Thoracic aorta (tissue), 2 donors: ENCODE results near the gene SLC45A2. TPM values are rescaled to one million over a fixed set of nuclear protein-coding genes. Genes with fewer than 3 reads are reported as not detected.
A peak's percentile ranks its signal among the peaks of the same experiment; 100 is the strongest.

Source experiments
- ATAC-seq: fragments of 150-250 bp; one replicate; pipeline ENCODE4 v1.8.0; 2017; ENCODE audit warnings: low read depth; ENCODE audit not compliant: insufficient number of reproducible peaks, low FRiP score
- DNase-seq: peaks from one replicate; pipeline ENCODE4 v3.0.0-alpha.2; 2020; ENCODE audit warnings: low spot score
- H3K27ac ChIP-seq, 2 donors: fragments of 200-600 bp; sonication (generic); 1 replicate in 1 of 2; 2 replicates in 1 of 2; pipeline ENCODE4 v1.5.1; 2016; ENCODE audit warnings: mild to moderate bottlenecking in 2 of 2, moderate library complexity in 2 of 2
- H3K27me3 ChIP-seq: fragments of 200-600 bp; sonication (generic); replicated peaks from 2 replicates; pipeline ENCODE4 v1.6.0; 2016; ENCODE audit warnings: mild to moderate bottlenecking; ENCODE audit not compliant: insufficient read depth
- H3K36me3 ChIP-seq: fragments of 200-600 bp; sonication (generic); one replicate; pipeline ENCODE4 v1.5.1; 2016
- H3K4me1 ChIP-seq, 2 donors: fragments of 200-600 bp; sonication (generic); 1 replicate in 1 of 2; 2 replicates in 1 of 2; pipeline versions ENCODE4 v1.5.1 to v1.6.0; 2016; ENCODE audit warnings: low read depth in 2 of 2, mild to moderate bottlenecking in 1 of 2; ENCODE audit not compliant: control insufficient read depth in 1 of 2
- H3K4me3 ChIP-seq: fragments of 200-600 bp; sonication (generic); 2 replicates; pipeline ENCODE4 v1.5.1; 2016; ENCODE audit warnings: mild to moderate bottlenecking
- H3K9me3 ChIP-seq: fragments of 200-600 bp; sonication (generic); 2 replicates; pipeline ENCODE4 v1.5.1; 2016
- CTCF ChIP-seq: fragments of 200-600 bp; sonication (generic); IDR thresholded peaks from one replicate; pipeline ENCODE4 v1.5.1; 2019; ENCODE audit warnings: antibody characterized with exemption
- total RNA-seq, 2 donors: library from RNA; depleted of rRNA; stranded (reverse); fragments of >200 nt; gene quantifications; one replicate each; pipeline versions ENCODE4 v1.1.0 to v1.2.3, GENCODE V29; 2016

SLC45A2 gene
- total RNA-seq, 2 donors from 2014 or later: not detected

GRCh38 chr5:33938881-33939280 lies 45.6 kb downstream of the SLC45A2 start:
- Histone ChIP-seq H3K36me3 (no peaks in the 10 kb centered on the region), H3K27me3 (peaks cover 16% of the 10 kb centered on the region), H3K27ac (no peak overlapping the region), H3K9me3 (no peaks in the 10 kb centered on the region), H3K4me3 (no peak overlapping the region), H3K4me1 (peaks cover 10 to 25% of the 10 kb centered on the region in 2 donors)
- ATAC-seq: no peak
- TF ChIP-seq CTCF: no peak
- no peak for DNase-seq

GRCh38 chr5:33938507-33938796 lies 46.0 kb downstream of the SLC45A2 start:
- Histone ChIP-seq H3K9me3 (no peaks in the 10 kb centered on the region), H3K36me3 (no peaks in the 10 kb centered on the region), H3K4me3 (no peak overlapping the region), H3K4me1 (peaks cover 10 to 25% of the 10 kb centered on the region in 2 donors), H3K27me3 (peaks cover 16% of the 10 kb centered on the region), H3K27ac (no peak overlapping the region)
- DNase-seq (no peak), ATAC-seq (no peak)
- TF ChIP-seq CTCF: no peak

- peaks cover 16% of the 10 kb centered on the region for H3K27me3 ChIP-seq
- TF ChIP-seq CTCF: no peak
- H3K4me1 ChIP-seq: peaks cover 10 to 25% of the 10 kb centered on the region in 2 donors
- no peak overlapping the region for H3K4me3 ChIP-seq
- H3K27ac ChIP-seq: no peak overlapping the region
- no peaks in the 10 kb centered on the region for H3K9me3 ChIP-seq
- no peaks in the 10 kb centered on the region for H3K36me3 ChIP-seq
- no peak for DNase-seq
- ATAC-seq: no peak
These were observed 46.6 kb downstream of the SLC45A2 start for GRCh38 chr5:33937707-33938506.

GRCh38 chr5:33937017-33937706 lies 47.3 kb downstream of the SLC45A2 start:
- DNase-seq: no peak
- Histone ChIP-seq H3K27ac (no peak overlapping the region), H3K36me3 (no peaks in the 10 kb centered on the region), H3K9me3 (no peaks in the 10 kb centered on the region), H3K4me3 (peak overlapping the region; percentile 66), H3K27me3 (peaks cover 16% of the 10 kb centered on the region), H3K4me1 (peaks cover 10 to 25% of the 10 kb centered on the region in 2 donors)
- no peak for ATAC-seq
- TF ChIP-seq CTCF: no peak

GRCh38 chr5:33936381-33937016 lies 48.0 kb downstream of the SLC45A2 start, which contains the start of gene RXFP3:
RXFP3 (plus strand) TSS chr5:33936386; CDS start chr5:33936741, 355 bp downstream.
- Histone ChIP-seq H3K4me3 (peak within 1 kb of the TSS; percentile 66), H3K27me3 (peaks cover 16% of the 10 kb centered on the region), H3K4me1 (peaks cover 10 to 25% of the 10 kb centered on the region in 2 donors), H3K27ac (no peak within 1 kb of the TSS), H3K36me3 (no peaks in the 10 kb centered on the region), H3K9me3 (no peaks in the 10 kb centered on the region)
- no peak for TF ChIP-seq CTCF
- no peak for DNase-seq
- ATAC-seq: no peak
